Coronary artery (tissue), 2 donors: ENCODE results near the gene FAM181A.

Source experiments
- DNase-seq: peaks from one replicate; pipeline ENCODE4 v3.0.0-alpha.2; 2017; ENCODE audit warnings: low spot score
- H3K27ac ChIP-seq, 2 donors: fragments of 200-600 bp; sonication (generic); one replicate each; pipeline ENCODE4 v1.5.1; 2016 to 2019
- H3K4me3 ChIP-seq: fragments of 200-600 bp; sonication (generic); 2 replicates; pipeline ENCODE4 v1.5.1; 2016; ENCODE audit warnings: mild to moderate bottlenecking, moderate library complexity
- TF ChIP-seq, protein P1 (sequence below): fragments of 200-600 bp; sonication (generic); IDR thresholded peaks from one replicate; pipeline ENCODE4 v1.5.1; 2019; ENCODE audit warnings: antibody characterized with exemption

FAM181A gene

GRCh38 chr14:93974299-93974698 is 47.2 kb downstream of the FAM181A start:
- peak overlapping the region; percentile 70 for H3K4me3 ChIP-seq
- DNase-seq: no peak
- TF ChIP-seq, protein P1, sequence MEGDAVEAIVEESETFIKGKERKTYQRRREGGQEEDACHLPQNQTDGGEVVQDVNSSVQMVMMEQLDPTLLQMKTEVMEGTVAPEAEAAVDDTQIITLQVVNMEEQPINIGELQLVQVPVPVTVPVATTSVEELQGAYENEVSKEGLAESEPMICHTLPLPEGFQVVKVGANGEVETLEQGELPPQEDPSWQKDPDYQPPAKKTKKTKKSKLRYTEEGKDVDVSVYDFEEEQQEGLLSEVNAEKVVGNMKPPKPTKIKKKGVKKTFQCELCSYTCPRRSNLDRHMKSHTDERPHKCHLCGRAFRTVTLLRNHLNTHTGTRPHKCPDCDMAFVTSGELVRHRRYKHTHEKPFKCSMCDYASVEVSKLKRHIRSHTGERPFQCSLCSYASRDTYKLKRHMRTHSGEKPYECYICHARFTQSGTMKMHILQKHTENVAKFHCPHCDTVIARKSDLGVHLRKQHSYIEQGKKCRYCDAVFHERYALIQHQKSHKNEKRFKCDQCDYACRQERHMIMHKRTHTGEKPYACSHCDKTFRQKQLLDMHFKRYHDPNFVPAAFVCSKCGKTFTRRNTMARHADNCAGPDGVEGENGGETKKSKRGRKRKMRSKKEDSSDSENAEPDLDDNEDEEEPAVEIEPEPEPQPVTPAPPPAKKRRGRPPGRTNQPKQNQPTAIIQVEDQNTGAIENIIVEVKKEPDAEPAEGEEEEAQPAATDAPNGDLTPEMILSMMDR: no peak
- peak overlapping the region; percentile 65 to 92 for H3K27ac ChIP-seq

- peak overlapping the region; percentile 70 for H3K4me3 ChIP-seq
- peak overlapping the region; percentile 65 to 92 for H3K27ac ChIP-seq
- TF ChIP-seq, protein P1: no peak
- DNase-seq: no peak
Measured at GRCh38 chr14:93974833-93975232, 47.7 kb downstream of the FAM181A start.

- Histone ChIP-seq H3K4me3 (peak overlapping the region; percentile 70), H3K27ac (peak overlapping the region; percentile 75 to 92)
- DNase-seq: no peak
- TF ChIP-seq, protein P1: no peak
Measured at GRCh38 chr14:93975791-93976476, 48.8 kb downstream of the FAM181A start.

- H3K27ac ChIP-seq: peak within 1 kb of the TSS; percentile 75 to 92
- no peak for DNase-seq
- TF ChIP-seq, protein P1: no peak
- peak within 1 kb of the TSS; percentile 70 for H3K4me3 ChIP-seq
Measured at GRCh38 chr14:93976477-93977057, 49.4 kb downstream of the FAM181A start, which contains the start of gene ASB2. ASB2 (minus strand) TSS chr14:93976570; CDS start chr14:93964539, 12,031 bp downstream.

DNA sequence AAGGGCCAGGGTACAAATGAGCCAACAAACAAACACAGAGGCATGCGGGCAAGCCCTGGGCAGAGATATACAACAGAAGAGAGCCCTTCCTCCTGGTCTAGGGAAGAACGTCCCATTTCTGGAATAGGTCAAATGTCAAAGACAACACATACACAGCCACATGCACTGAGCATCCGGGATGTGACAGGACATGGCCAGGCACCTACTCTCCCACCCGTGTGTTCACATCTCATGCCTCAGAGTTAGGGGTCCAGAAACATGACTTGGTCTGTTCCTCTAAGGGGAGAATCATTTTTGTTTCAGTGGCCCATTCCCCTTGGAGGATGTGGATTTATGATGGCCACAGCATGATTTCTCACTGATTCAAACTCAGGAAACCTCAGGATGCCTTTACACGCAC is 50.0 kb downstream of the FAM181A start:
- no peak for DNase-seq
- peak overlapping the region; percentile 70 for H3K4me3 ChIP-seq
- TF ChIP-seq, protein P1: no peak
- H3K27ac ChIP-seq: peak overlapping the region; percentile 75 to 92

GRCh38 chr14:93977790-93978581 is 50.8 kb downstream of the FAM181A start:
- Histone ChIP-seq H3K27ac (peak overlapping the region; percentile 75 to 92), H3K4me3 (no peak overlapping the region)
- no peak for DNase-seq
- TF ChIP-seq, protein P1: no peak
